DOHH2 (cell line): ENCODE results near the gene AVPI1.

ENCODE experiments used
- H3F3A ChIP-seq: fragments of 200-600 bp; sonication (generic), shearing (Covaris generic); 2 replicates; pipeline ENCODE4 v1.6.0; 2016; ENCODE audit warnings: antibody characterized with exemption, mild to moderate bottlenecking; ENCODE audit not compliant: control insufficient read depth, insufficient read depth
- H3K27ac ChIP-seq: fragments of 200-600 bp; sonication (generic); 2 replicates; pipeline ENCODE4 v1.5.1; 2014; ENCODE audit warnings: low read depth, mild to moderate bottlenecking, low read length, moderate library complexity
- H3K27me3 ChIP-seq: fragments of 200-600 bp; sonication (generic); 2 replicates; pipeline ENCODE4 v1.6.1; 2014; ENCODE audit warnings: mild to moderate bottlenecking, low read length, mixed read lengths; ENCODE audit not compliant: control insufficient read depth
- H3K36me3 ChIP-seq: fragments of 200-600 bp; sonication (generic); 2 replicates; pipeline ENCODE4 v1.6.1; 2014; ENCODE audit warnings: mild to moderate bottlenecking, low read length, moderate library complexity, mixed read lengths; ENCODE audit not compliant: control insufficient read depth
- H3K4me1 ChIP-seq: fragments of 200-600 bp; sonication (generic); 2 replicates; pipeline ENCODE4 v1.6.1; 2014; ENCODE audit warnings: mild to moderate bottlenecking, low read length, mixed read lengths; ENCODE audit not compliant: control insufficient read depth
- H3K4me2 ChIP-seq: fragments of 200-600 bp; sonication (generic); 2 replicates; pipeline ENCODE4 v1.6.0; 2014; ENCODE audit warnings: mild to moderate bottlenecking, low read length, moderate library complexity
- H3K4me3 ChIP-seq: fragments of 200-600 bp; sonication (generic); 2 replicates; pipeline ENCODE4 v1.5.1; 2014; ENCODE audit warnings: mild to moderate bottlenecking, low read length, mixed read lengths
- H3K79me2 ChIP-seq: fragments of 200-600 bp; sonication (generic); 2 replicates; pipeline ENCODE4 v1.6.1; 2014; ENCODE audit warnings: mild to moderate bottlenecking, low read length, mixed read lengths; ENCODE audit not compliant: control insufficient read depth
- H3K9me2 ChIP-seq: fragments of 200-600 bp; sonication (generic); replicated peaks from 2 replicates; pipeline ENCODE4 v1.6.1; 2014; ENCODE audit warnings: mild to moderate bottlenecking, low read length, mixed read lengths; ENCODE audit not compliant: control insufficient read depth
- H3K9me3 ChIP-seq: fragments of 200-600 bp; sonication (generic); 2 replicates; pipeline ENCODE4 v1.6.1; 2014; ENCODE audit warnings: antibody characterized with exemption, low read length, mixed read lengths; ENCODE audit not compliant: control insufficient read depth, insufficient read depth
- H4K20me1 ChIP-seq: fragments of 200-600 bp; sonication (generic); 2 replicates; pipeline ENCODE4 v1.6.0; 2014; ENCODE audit warnings: low read depth, mild to moderate bottlenecking, antibody characterized with exemption, low read length, moderate library complexity; ENCODE audit not compliant: control insufficient read depth, insufficient read depth
- CTCF ChIP-seq: fragments of 200-600 bp; sonication (generic); IDR thresholded peaks from one replicate; pipeline ENCODE4 v1.5.1; 2014; ENCODE audit warnings: antibody characterized with exemption, mild to moderate bottlenecking, low read depth, low read length; ENCODE audit not compliant: poor library complexity, severe bottlenecking
- EZH2phosphoT487 ChIP-seq: fragments of 200-600 bp; sonication (generic); IDR thresholded peaks from 2 replicates; pipeline ENCODE4 v1.6.1; 2017; ENCODE audit warnings: borderline replicate concordance, mild to moderate bottlenecking, antibody characterized with exemption, low read length, moderate library complexity, mixed read lengths

AVPI1 gene

GRCh38 chr10:97682042-97682441, 5.0 kb downstream of the AVPI1 start:
- Histone ChIP-seq H3K4me3 (no peak overlapping the region), H3K4me1 (peaks cover 13% of the 10 kb centered on the region), H3K36me3 (no peaks in the 10 kb centered on the region), H3K27ac (no peak overlapping the region), H3K79me2 (no peaks in the 10 kb centered on the region), H3K4me2 (no peak overlapping the region), H3K9me3 (no peaks in the 10 kb centered on the region), H4K20me1 (no peaks in the 10 kb centered on the region), H3K27me3 (no peaks in the 10 kb centered on the region), H3K9me2 (no peaks in the 10 kb centered on the region), H3F3A (no peaks in the 10 kb centered on the region)
- TF ChIP-seq EZH2phosphoT487 (no peak), CTCF (no peak)

GRCh38 chr10:97679594-97679993, 7.4 kb downstream of the AVPI1 start:
- Histone ChIP-seq H3K9me3 (no peaks in the 10 kb centered on the region), H3K27me3 (no peaks in the 10 kb centered on the region), H3K27ac (no peak overlapping the region), H3K79me2 (no peaks in the 10 kb centered on the region), H3K9me2 (no peaks in the 10 kb centered on the region), H3K4me1 (peaks cover 8% of the 10 kb centered on the region), H3K4me3 (no peak overlapping the region), H3K36me3 (peaks cover 13% of the 10 kb centered on the region), H3K4me2 (no peak overlapping the region), H3F3A (no peaks in the 10 kb centered on the region; the same call in 1 of the 2 replicates), H4K20me1 (no peaks in the 10 kb centered on the region)
- TF ChIP-seq CTCF = no peak
- TF ChIP-seq EZH2phosphoT487 = no peak

- Histone ChIP-seq H3K79me2 (no peaks in the 10 kb centered on the region), H3K27me3 (no peaks in the 10 kb centered on the region), H3K27ac (no peak overlapping the region), H3K4me2 (no peak overlapping the region), H3K9me2 (no peaks in the 10 kb centered on the region), H3K4me3 (no peak overlapping the region), H4K20me1 (no peaks in the 10 kb centered on the region), H3K9me3 (no peaks in the 10 kb centered on the region), H3K4me1 (peaks cover 8% of the 10 kb centered on the region), H3K36me3 (peaks cover 23% of the 10 kb centered on the region), H3F3A (no peaks in the 10 kb centered on the region; the same call in 1 of the 2 replicates)
- no peak for TF ChIP-seq EZH2phosphoT487
- TF ChIP-seq CTCF = peak; percentile 72
Measured at GRCh38 chr10:97676770-97677581, 10.1 kb downstream of the AVPI1 start.
